Type B pancreatic cell (in vitro differentiated cells): ENCODE results near the gene TCF7L1. TPM values are rescaled to one million over a fixed set of nuclear protein-coding genes. Genes with fewer than 3 reads are reported as not detected.

Source experiments
- DNase-seq: peaks from one replicate; pipeline ENCODE4 v3.0.0; 2021; ENCODE audit warnings: mixed read lengths; ENCODE audit not compliant: unreplicated experiment; ENCODE audit errors: extremely low spot score
- H3K27ac Mint-ChIP-seq: 2 replicates; pipeline ENCODE4 v1.8.0; 2021; ENCODE audit warnings: mild to moderate bottlenecking, mixed read lengths
- H3K27me3 Mint-ChIP-seq: 2 replicates; pipeline ENCODE4 v1.8.0; 2021; ENCODE audit warnings: mixed read lengths
- H3K36me3 Mint-ChIP-seq: 2 replicates; pipeline ENCODE4 v1.8.0; 2021; ENCODE audit warnings: mixed read lengths
- H3K4me1 Mint-ChIP-seq: one replicate; pipeline ENCODE4 v1.8.0; 2021; ENCODE audit warnings: mixed read lengths; ENCODE audit not compliant: unreplicated experiment
- H3K4me3 Mint-ChIP-seq: 2 replicates; pipeline ENCODE4 v1.8.0; 2021; ENCODE audit warnings: mild to moderate bottlenecking, mixed read lengths
- H3K9me3 Mint-ChIP-seq: 2 replicates; pipeline ENCODE4 v1.8.0; 2021; ENCODE audit warnings: mixed read lengths
- total RNA-seq: library from RNA; stranded (reverse); gene quantifications from 2 replicates; pipeline ENCODE4 v1.2.1, GENCODE V29; 2021; ENCODE audit warnings: low replicate concordance
- TF ChIP-seq, protein P1 (sequence below): fragments of 200-600 bp; sonication (generic); conservative IDR thresholded peaks from 2 replicates; pipeline ENCODE4 v1.5.0; 2021; ENCODE audit warnings: antibody characterized with exemption, mild to moderate bottlenecking

TCF7L1 gene
- total RNA-seq, 1 donor from 2014 or later: 32.4 TPM

DNA sequence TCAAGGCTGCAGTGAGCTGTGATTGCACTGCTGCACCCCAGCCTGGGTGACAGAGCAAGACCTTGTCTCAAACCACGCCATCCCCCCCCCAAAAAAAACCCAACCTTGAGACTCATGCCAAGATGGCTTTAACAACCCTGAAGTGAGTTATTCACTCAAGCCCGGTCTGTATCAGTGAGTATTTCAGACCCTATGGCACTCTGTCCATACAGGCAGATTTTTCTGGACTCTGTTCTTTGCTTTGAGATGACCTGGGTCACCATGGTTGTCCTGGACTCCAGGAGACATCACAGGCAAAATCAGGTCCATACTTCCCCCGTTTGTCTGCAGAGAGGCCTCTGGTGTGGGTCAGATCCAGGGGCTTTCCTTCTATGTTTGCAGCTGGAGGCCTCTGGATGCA, 102.9 kb downstream of the TCF7L1 start:
- Mint-ChIP-seq H3K27ac (no peak overlapping the region), H3K4me3 (no peak overlapping the region), H3K27me3 (peaks cover 17% of the 10 kb centered on the region), H3K4me1 (peaks cover 57% of the 10 kb centered on the region), H3K36me3 (peaks cover 19% of the 10 kb centered on the region), H3K9me3 (no peaks in the 10 kb centered on the region)
- TF ChIP-seq, protein P1, sequence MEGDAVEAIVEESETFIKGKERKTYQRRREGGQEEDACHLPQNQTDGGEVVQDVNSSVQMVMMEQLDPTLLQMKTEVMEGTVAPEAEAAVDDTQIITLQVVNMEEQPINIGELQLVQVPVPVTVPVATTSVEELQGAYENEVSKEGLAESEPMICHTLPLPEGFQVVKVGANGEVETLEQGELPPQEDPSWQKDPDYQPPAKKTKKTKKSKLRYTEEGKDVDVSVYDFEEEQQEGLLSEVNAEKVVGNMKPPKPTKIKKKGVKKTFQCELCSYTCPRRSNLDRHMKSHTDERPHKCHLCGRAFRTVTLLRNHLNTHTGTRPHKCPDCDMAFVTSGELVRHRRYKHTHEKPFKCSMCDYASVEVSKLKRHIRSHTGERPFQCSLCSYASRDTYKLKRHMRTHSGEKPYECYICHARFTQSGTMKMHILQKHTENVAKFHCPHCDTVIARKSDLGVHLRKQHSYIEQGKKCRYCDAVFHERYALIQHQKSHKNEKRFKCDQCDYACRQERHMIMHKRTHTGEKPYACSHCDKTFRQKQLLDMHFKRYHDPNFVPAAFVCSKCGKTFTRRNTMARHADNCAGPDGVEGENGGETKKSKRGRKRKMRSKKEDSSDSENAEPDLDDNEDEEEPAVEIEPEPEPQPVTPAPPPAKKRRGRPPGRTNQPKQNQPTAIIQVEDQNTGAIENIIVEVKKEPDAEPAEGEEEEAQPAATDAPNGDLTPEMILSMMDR: no peak
- no peak for DNase-seq

DNA sequence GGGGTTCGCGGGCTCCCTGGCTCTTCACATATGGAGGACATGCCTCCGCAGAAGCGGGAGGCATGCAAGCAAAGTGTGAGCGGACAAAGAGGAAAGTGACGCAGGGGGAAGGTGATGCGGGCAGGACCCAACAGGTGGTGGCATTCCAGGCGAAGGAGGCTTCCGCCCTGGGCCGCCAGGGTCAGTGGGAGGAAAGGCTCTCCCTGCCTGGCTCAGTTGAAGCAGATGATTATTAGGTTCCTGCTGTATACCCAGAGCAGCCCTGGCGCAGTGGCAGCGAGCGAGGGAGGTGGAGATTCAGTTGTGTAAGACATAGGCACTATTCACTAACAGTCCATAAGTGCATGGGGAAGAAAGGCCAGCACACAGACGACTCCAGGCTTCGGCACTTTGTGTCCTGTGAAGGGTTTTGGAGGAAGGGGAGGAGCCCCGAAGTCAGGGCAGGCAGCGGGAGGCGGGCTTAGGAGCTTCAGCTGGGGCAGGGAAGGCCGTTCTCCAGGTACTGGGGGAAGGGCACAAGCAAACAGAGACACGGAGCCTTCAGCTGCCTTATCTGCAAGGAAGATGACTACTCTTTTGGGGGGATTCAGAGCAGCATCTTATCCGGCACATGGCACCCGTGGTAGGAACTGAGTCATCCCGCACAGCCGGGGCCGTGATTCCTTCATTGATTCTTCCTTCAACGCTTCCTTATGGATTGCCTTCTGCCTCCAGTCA, 104.8 kb downstream of the TCF7L1 start:
- Mint-ChIP-seq H3K27ac (peak overlapping the region; percentile 60), H3K4me1 (peaks cover 51% of the 10 kb centered on the region), H3K27me3 (peaks cover 7% of the 10 kb centered on the region)

DNA sequence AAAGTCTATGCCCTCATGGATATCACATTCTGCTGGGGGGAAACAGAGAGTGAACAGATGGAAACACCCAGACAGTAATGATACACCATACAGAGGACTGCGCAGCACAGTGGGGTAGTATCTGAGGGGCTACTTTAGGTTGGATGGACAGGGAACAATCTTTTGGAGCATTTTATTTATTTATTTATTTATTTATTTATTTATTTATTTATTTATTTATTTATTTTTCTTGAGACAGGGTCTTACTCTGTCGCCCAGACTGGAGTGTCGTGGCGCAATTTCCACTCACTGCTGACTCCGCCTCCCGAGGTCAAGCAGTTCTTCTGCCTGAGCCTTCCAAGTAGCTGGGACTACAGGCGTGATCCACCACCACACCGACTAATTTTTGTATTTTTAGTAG, 105.4 kb downstream of the TCF7L1 start:
- peaks cover 19% of the 10 kb centered on the region for H3K36me3 Mint-ChIP-seq
- H3K4me1 Mint-ChIP-seq: peaks cover 57% of the 10 kb centered on the region
- no peak overlapping the region for H3K4me3 Mint-ChIP-seq

More for the DNA sequence above, 104.8 kb downstream of the TCF7L1 start:
- TF ChIP-seq, protein P1: no peak
- H3K9me3 Mint-ChIP-seq: no peaks in the 10 kb centered on the region
- H3K4me3 Mint-ChIP-seq: peak overlapping the region; percentile 78
- peaks cover 19% of the 10 kb centered on the region for H3K36me3 Mint-ChIP-seq
- no peak for DNase-seq

DNA sequence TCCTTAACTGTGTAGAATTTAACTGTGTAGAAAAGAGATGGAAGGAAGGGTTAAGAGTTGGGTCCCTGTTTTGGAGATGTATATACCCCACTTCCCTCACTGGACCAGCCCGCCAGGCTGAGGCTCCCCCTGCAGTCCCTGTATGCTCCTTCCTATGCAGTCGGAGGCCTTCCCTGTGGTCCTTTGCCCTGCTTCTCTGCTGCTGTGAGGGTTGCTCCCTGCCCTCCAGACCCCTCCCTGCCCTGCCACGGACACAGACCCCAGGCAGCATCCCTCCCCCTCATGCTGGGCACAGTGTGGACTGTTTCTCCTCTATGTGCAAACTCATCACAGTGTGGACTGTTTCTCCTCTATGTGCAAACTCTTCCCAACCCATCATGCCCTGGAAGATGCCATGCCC, 105.9 kb downstream of the TCF7L1 start:
- Mint-ChIP-seq H3K4me1 (peaks cover 59% of the 10 kb centered on the region), H3K27me3 (peaks cover 7% of the 10 kb centered on the region)
- TF ChIP-seq, protein P1: no peak

More for the DNA sequence above, 105.4 kb downstream of the TCF7L1 start:
- TF ChIP-seq, protein P1: no peak
- Mint-ChIP-seq H3K27me3 (peaks cover 7% of the 10 kb centered on the region), H3K9me3 (no peaks in the 10 kb centered on the region), H3K27ac (no peak overlapping the region)
- DNase-seq: no peak

DNA sequence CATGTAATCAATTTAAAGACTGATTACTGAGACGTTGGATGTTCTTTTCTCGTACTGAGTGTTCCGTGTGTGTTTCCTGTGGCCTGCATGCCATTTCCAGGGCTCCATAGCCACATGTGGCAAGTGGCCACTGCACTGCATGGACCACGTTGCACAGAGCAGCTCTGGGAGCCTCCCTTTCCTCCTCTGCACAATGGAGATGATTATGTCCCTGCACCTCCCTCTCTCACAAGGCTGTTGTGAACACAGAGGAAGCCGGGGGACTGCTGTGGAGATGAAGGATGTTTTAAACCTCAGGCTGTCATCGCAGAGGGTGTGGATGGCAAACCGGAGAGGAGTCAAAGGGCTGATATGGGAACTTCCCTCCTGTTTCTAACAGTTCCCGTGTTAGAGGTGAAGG, 106.9 kb downstream of the TCF7L1 start:
- TF ChIP-seq, protein P1: no peak
- Mint-ChIP-seq H3K4me1 (peaks cover 60% of the 10 kb centered on the region), H3K27ac (peak overlapping the region; percentile 66), H3K36me3 (peaks cover 23% of the 10 kb centered on the region), H3K27me3 (peaks cover 7% of the 10 kb centered on the region), H3K9me3 (no peaks in the 10 kb centered on the region), H3K4me3 (peak overlapping the region; percentile 28)
- no peak for DNase-seq

More for the DNA sequence above, 105.9 kb downstream of the TCF7L1 start:
- Mint-ChIP-seq H3K27ac (no peak overlapping the region), H3K9me3 (no peaks in the 10 kb centered on the region), H3K4me3 (no peak overlapping the region), H3K36me3 (peaks cover 16% of the 10 kb centered on the region)
- DNase-seq: no peak
